Activated gamma-delta T cell treated with Interleukin-2 at 50 U/mL for 16 hours (primary cell): ENCODE data around the gene CHD9.
A peak's percentile ranks its signal among the peaks of the same experiment; 100 is the strongest.
"Not testable (repeated sequence)": the region's sequence is repeated elsewhere in the genome, so short reads cannot be mapped to it uniquely, and the experiment has no call there.

ENCODE experiments used
- DNase-seq: peaks from one replicate; pipeline ENCODE4 v3.0.0-alpha.2; 2020

The CHD9 gene

DNA sequence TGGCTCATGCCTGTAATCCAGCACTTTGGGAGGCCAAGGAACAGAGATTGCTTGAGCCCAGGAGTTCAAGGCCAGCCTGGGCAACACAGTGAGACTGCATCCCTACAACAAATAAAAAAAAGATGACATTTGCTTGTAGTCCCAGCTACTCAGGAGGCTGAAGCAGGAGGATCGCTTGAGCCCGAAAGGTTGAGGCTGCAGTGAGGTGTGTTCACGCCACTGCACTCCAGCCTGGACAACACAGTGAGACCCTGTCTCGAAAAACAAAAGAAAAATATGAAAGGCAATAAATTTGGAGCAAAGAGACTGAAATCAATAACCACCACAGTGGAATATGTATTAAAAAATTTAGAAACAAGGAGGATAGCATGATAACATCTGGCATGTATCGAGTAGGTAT, 235.7 kb downstream of the CHD9 start:
- no peak for DNase-seq

- DNase-seq, result no peak
Measured at GRCh38 chr16:53291757-53292392, 237.1 kb downstream of the CHD9 start.

DNA sequence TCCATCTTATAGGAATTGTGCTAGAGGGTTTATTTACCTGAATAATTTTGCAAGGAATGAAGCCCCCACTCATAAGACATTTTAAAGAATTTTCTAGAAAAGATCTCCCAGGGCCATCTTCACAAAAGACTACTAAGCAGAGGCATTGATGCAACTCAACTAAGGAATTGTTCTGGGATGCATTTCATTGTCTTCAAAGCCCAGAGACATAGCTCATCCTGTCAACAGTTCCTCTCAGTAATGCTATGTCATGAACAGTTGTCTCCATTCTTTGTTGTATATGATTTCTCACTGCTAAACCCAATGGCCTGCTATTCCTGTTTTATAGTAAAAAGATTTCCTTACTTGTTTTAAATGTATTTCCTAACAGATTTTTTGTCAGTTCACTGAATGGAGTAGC, 242.7 kb downstream of the CHD9 start:
- no peak for DNase-seq

DNA sequence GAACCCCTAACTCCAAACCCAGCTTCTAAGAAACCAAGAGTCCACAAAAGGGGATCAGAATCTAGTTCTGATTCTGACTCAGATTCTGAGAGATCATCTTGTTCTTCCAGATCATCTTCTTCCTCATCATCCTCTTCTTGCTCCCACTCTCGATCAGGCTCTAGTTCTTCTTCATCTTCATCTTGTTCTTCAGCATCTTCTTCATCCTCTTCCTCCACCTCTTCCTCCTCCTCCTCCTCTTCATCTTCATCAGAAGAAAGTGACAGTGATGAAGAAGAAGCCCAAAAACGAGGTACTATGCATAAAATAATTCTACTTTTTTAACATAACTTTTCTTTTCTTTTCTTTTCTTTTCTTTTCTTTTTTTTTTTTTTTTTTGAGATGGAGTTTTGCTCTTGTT, 249.5 kb downstream of the CHD9 start:
- DNase-seq, result no peak

GRCh38 chr16:53305743-53306142, 251.0 kb downstream of the CHD9 start:
- no peak for DNase-seq

DNA sequence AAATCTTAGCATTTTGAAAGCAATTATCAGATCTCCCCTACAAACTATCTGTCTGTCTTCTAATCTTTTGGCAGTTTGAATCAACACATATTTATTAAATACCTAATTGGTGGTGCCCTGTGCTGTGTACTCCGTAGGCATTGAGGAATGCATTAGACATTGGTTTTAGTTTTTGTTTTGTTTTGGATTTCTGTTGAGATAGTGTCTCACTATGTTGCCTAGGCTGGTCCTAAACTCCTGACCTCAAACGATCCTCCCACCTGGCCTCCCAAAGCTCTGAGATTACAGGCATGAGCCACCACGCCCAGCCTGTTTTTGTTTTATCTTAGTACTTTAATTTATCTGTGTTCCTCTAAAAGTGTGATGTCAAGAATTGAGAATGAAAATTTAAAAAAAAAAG, 254.7 kb downstream of the CHD9 start:
- no peak for DNase-seq

DNA sequence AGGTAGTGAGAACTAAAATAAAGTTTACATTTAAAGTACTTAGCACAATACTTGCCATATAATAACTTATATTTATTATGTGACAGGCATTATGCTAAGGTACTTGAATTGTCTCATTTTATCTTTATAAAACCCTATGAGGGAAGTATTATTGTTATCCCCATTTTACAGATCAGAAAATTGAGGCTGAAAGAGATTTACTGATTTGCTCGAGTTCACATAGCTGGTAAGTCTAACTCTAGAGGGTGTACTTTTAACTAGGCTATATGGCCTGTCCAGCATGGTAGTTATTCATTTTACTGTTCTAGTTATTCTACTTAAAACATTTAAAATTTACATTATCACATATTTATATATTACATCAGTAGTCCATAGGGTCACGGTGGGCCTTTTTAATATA, 266.2 kb downstream of the CHD9 start:
- DNase-seq, result no peak

GRCh38 chr16:53323924-53324323, 269.1 kb downstream of the CHD9 start:
- DNase-seq, result no peak

DNA sequence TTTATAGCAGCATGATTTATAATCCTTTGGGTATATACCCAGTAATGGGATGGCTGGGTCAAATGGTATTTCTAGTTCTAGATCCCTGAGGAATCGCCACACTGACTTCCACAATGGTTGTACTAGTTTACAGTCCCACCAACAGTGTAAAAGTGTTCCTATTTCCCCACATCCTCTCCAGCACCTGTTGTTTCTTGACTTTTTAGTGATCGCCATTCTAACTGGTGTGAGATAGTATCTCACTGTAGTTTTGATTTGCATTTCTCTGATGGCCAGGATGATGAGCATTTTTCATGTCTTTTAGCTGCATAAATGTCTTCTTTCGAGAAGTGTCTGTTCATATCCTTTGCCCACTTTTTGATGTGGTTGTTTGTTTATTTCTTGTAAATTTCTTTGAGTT, 276.2 kb downstream of the CHD9 start:
- DNase-seq, result not testable (repeated sequence)

GRCh38 chr16:53334581-53334980, 279.8 kb downstream of the CHD9 start:
- DNase-seq, result no peak

- no peak for DNase-seq
Measured at GRCh38 chr16:53337294-53337693, 282.5 kb downstream of the CHD9 start.

GRCh38 chr16:53341792-53342191, 287.0 kb downstream of the CHD9 start:
- no peak for DNase-seq

DNA sequence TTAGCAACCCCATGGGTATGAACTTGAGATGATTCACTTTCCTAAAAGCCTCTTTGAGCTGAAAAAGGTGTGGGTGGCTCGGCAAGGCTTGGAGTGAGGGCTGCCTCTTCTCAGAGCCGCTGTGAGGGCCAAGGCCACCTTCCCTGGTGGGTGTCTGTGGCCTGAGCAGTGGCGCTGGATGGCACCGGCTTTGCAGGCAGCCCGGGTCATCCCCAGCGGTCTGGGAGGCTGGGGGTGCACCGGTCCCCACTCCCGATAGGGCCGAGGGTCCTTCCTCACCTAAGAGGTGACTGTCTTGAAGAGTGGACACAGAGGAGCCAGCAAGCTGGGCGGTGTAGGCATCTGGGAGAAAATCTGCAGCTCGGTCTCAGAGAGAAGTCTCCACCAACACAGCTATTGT, 300.3 kb downstream of the CHD9 start:
- DNase-seq, result no peak

- DNase-seq, result no peak
Measured at GRCh38 chr16:53356478-53357207, 301.9 kb downstream of the CHD9 start.

DNA sequence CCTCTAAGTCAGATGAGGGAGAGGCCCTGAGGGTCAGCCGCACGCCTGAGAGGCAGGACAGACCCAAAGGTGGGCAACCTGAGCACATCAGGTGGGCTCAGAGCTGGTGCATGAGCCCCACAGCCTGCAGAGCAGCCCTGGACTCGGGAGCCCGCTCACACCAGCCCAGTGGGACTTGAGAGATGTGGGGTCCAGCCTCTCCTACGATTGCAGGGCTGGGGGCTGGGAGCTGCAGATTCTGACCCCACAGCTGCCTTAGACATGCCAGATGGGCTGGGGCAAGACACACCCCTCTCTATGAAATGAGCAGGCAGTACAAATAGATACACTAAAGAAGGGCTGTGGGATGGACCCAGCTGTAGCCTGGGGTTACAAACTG, 302.4 kb downstream of the CHD9 start:
- DNase-seq, result no peak

- no peak for DNase-seq
Measured at GRCh38 chr16:53357955-53358354, 303.2 kb downstream of the CHD9 start.

DNA sequence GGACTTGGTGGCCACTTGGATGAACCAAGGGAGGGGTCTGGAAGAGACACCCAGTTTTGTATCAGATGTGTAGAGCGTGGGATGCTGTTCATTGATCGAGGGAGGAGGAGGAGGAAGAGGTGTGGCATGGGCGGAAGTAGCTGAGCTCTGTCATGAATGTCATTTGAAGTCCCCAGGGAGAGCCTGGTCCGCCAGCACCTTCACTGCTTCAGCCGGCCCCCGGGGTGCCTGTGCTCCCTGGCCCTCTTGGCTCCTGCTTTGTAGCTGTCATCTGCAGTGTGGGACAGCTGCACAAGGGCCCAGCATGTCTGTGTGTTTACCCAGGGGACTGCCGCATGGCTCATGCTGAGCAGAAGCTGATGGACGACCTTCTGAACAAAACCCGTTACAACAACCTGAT, 304.1 kb downstream of the CHD9 start:
- DNase-seq, result no peak

- DNase-seq, result no peak
Measured at GRCh38 chr16:53369921-53370320, 315.1 kb downstream of the CHD9 start.

DNA sequence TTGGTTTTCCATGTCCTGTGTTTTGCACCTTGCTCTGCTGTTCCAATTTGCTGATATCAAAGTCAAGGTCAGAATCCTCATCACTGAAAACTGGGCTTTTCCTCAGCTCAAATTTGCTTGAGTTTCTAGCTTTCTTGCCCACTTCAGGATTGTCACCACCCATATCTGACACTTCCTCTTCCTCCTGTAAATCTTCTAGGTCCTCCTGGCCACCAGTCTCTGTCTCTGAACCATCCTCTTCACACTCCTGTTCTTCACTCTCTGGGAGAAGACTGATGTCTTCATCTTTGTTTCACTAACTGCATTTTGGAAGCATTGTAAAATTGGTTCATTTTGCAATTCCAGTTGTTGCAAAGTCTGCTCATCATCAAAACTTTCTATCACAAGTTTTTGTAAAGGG, 316.0 kb downstream of the CHD9 start:
- DNase-seq, result no peak

GRCh38 chr16:53372992-53373871, 318.4 kb downstream of the CHD9 start:
- peak; percentile 67 for DNase-seq

GRCh38 chr16:53374800-53375199, 320.0 kb downstream of the CHD9 start:
- DNase-seq, result no peak

GRCh38 chr16:53378138-53378537, 323.3 kb downstream of the CHD9 start:
- DNase-seq, result no peak
